Hepatocyte (in vitro differentiated cells): Measurements from ENCODE around the gene DCDC2. TPM values are rescaled to one million over a fixed set of nuclear protein-coding genes. Genes with fewer than 3 reads are reported as not detected.
"Not testable (repeated sequence)": the region's sequence is repeated elsewhere in the genome, so short reads cannot be mapped to it uniquely, and the experiment has no call there.

Source experiments
- DNase-seq: peaks from one replicate; pipeline ENCODE4 v3.0.0-alpha.2; 2016; ENCODE audit warnings: low spot score
- H2AFZ ChIP-seq: fragments of 200-600 bp; sonication (generic); 2 replicates; pipeline ENCODE4 v1.6.0; 2016; ENCODE audit warnings: antibody characterized with exemption, mild to moderate bottlenecking
- H3K27ac ChIP-seq: fragments of 200-600 bp; sonication (generic); 2 replicates; pipeline ENCODE4 v1.5.1; 2016; ENCODE audit warnings: mild to moderate bottlenecking
- H3K27me3 ChIP-seq: fragments of 200-600 bp; sonication (generic); 2 replicates; pipeline ENCODE4 v1.6.1; 2016
- H3K36me3 ChIP-seq: fragments of 200-600 bp; sonication (generic); replicated peaks from 2 replicates; pipeline ENCODE4 v1.5.1; 2016; ENCODE audit warnings: low read depth; ENCODE audit not compliant: insufficient read depth
- H3K4me1 ChIP-seq: fragments of 200-600 bp; sonication (generic); 2 replicates; pipeline ENCODE4 v1.5.1; 2016; ENCODE audit warnings: mild to moderate bottlenecking, moderate library complexity; ENCODE audit not compliant: insufficient read depth
- H3K4me2 ChIP-seq: fragments of 200-600 bp; sonication (generic); 2 replicates; pipeline ENCODE4 v1.6.0; 2016
- H3K4me3 ChIP-seq: fragments of 200-600 bp; sonication (generic); 2 replicates; pipeline ENCODE4 v1.5.1; 2016; ENCODE audit warnings: mild to moderate bottlenecking
- H3K79me2 ChIP-seq: fragments of 200-600 bp; sonication (generic); 2 replicates; pipeline ENCODE4 v1.6.0; 2017; ENCODE audit warnings: mild to moderate bottlenecking
- H3K9me2 ChIP-seq: fragments of 200-600 bp; sonication (generic); replicated peaks from 2 replicates; pipeline ENCODE4 v1.6.0; 2017; ENCODE audit warnings: mild to moderate bottlenecking; ENCODE audit not compliant: insufficient read depth
- H3K9me3 ChIP-seq: fragments of 200-600 bp; sonication (generic); 2 replicates; pipeline ENCODE4 v1.5.1; 2016; ENCODE audit warnings: low read depth, mild to moderate bottlenecking
- H4K20me1 ChIP-seq: fragments of 200-600 bp; sonication (generic); 2 replicates; pipeline ENCODE4 v1.6.0; 2016; ENCODE audit warnings: mild to moderate bottlenecking; ENCODE audit not compliant: insufficient read depth, poor library complexity, severe bottlenecking
- CTCF ChIP-seq: fragments of 200-600 bp; sonication (generic); IDR thresholded peaks from 2 replicates; pipeline ENCODE4 v1.5.1; 2016; ENCODE audit warnings: antibody characterized with exemption, mild to moderate bottlenecking; ENCODE audit not compliant: poor library complexity
- EZH2 ChIP-seq: fragments of 200-600 bp; sonication (generic); IDR thresholded peaks from 2 replicates; pipeline ENCODE4 v1.6.1; 2016; ENCODE audit warnings: antibody characterized with exemption, mild to moderate bottlenecking, borderline replicate concordance
- EZH2phosphoT487 ChIP-seq: fragments of 200-600 bp; sonication (generic); IDR thresholded peaks from one replicate; pipeline ENCODE4 v1.6.1; 2018; ENCODE audit warnings: antibody characterized with exemption, mild to moderate bottlenecking, low read depth, moderate library complexity; ENCODE audit not compliant: unreplicated experiment, severe bottlenecking
- WGBS: methylation state at CpG from one replicate; pipeline ENCODE4 v1.1.6; 2016; ENCODE audit warnings: low lambda C conversion rate; ENCODE audit errors: missing lambda C conversion rate; 5-methylcytosine and 5-hydroxymethylcytosine counted together
- polyA plus RNA-seq: library from polyadenylated mRNA; unstranded; fragments of >200 nt; fragmentation: Nextera tagmentation; extraction: Ambion mirVana; gene quantifications from 2 replicates; pipeline ENCODE4 v1.2.1, GENCODE V29; 2016
- total RNA-seq: library from RNA; depleted of rRNA; stranded (reverse); fragments of >200 nt; gene quantifications from 2 replicates; pipeline ENCODE4 v1.2.3, GENCODE V29; 2014

DCDC2 gene
- total and polyA plus RNA-seq, 2 experiments from 2014 or later = 2.7 to 4.7 TPM

- no peak overlapping the region for H3K4me3 ChIP-seq
- H3K9me3 ChIP-seq = no peaks in the 10 kb centered on the region
- H3K27me3 ChIP-seq = no peaks in the 10 kb centered on the region
- DNase-seq = no peak
- H2AFZ ChIP-seq = no peak overlapping the region
- 66% methylated on average over 7 of the region's 7 CpGs for WGBS
- no peak overlapping the region for H3K4me2 ChIP-seq
- no peaks in the 10 kb centered on the region for H3K79me2 ChIP-seq
- no peaks in the 10 kb centered on the region for H3K36me3 ChIP-seq
- no peaks in the 10 kb centered on the region for H3K9me2 ChIP-seq
- TF ChIP-seq EZH2 = no peak
- no peak for TF ChIP-seq CTCF
- TF ChIP-seq EZH2phosphoT487 = no peak
- H3K27ac ChIP-seq = no peak overlapping the region
- no peaks in the 10 kb centered on the region for H3K4me1 ChIP-seq
- no peaks in the 10 kb centered on the region for H4K20me1 ChIP-seq
Measured at GRCh38 chr6:24273096-24273870, 84.6 kb downstream of the DCDC2 start.

DNA sequence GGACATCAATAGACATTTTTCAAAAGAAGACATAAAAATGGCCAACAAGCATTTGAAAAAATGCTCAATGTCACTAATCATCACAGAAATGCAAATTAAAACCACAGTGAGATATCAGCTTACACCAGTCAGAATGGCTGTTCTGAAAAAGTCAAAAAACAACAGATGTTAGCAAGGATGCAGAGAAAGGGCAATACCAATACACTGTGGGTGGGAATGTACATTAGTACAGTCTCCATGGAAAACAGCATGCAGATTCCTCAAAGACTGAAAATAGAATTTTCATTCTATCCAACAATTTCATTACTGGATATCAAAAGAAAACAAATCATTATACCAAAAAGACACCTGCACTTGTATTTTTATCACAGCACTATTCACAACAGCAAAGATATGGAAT is 85.3 kb downstream of the DCDC2 start:
- TF ChIP-seq CTCF (no peak), EZH2 (no peak), EZH2phosphoT487 (no peak)
- Histone ChIP-seq H3K9me2 (no peaks in the 10 kb centered on the region), H3K4me1 (no peaks in the 10 kb centered on the region), H3K4me2 (no peak overlapping the region), H2AFZ (no peak overlapping the region), H3K27ac (no peak overlapping the region), H3K4me3 (no peak overlapping the region), H4K20me1 (no peaks in the 10 kb centered on the region), H3K27me3 (no peaks in the 10 kb centered on the region), H3K79me2 (no peaks in the 10 kb centered on the region), H3K36me3 (no peaks in the 10 kb centered on the region), H3K9me3 (no peaks in the 10 kb centered on the region)
- DNase-seq = no peak

DNA sequence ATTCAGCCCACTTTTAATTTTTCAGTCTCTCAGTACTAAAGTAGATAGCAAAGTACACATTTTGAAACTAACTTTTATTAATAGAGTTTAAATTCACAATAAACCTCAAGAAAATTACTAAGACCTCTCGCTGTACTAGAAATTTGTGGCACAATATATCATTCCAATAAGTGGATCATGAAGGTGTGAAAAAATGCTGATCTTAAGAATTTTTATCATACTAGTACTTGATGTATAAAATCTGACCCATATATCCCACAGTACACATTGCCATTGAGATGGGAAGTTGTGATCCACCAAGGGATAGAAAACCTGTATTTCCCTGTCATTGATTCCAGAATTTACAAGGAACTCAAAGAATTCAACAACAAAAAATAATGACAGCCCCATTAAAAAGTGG is 85.7 kb downstream of the DCDC2 start:
- WGBS = 100% methylated on average over 1 of the region's 1 CpG
- Histone ChIP-seq H3K4me1 (no peaks in the 10 kb centered on the region), H3K27me3 (no peaks in the 10 kb centered on the region), H4K20me1 (no peaks in the 10 kb centered on the region), H3K27ac (no peak overlapping the region), H3K79me2 (no peaks in the 10 kb centered on the region), H3K9me2 (no peaks in the 10 kb centered on the region), H2AFZ (no peak overlapping the region), H3K9me3 (no peaks in the 10 kb centered on the region), H3K4me3 (no peak overlapping the region), H3K4me2 (no peak overlapping the region), H3K36me3 (no peaks in the 10 kb centered on the region)
- TF ChIP-seq CTCF = no peak
- TF ChIP-seq EZH2phosphoT487 = no peak
- no peak for TF ChIP-seq EZH2
- no peak for DNase-seq

- Histone ChIP-seq H3K4me2 (no peak overlapping the region), H3K4me1 (no peaks in the 10 kb centered on the region), H3K79me2 (no peaks in the 10 kb centered on the region), H3K27ac (no peak overlapping the region), H3K9me3 (no peaks in the 10 kb centered on the region), H3K27me3 (no peaks in the 10 kb centered on the region), H3K36me3 (no peaks in the 10 kb centered on the region), H3K4me3 (no peak overlapping the region), H2AFZ (no peak overlapping the region), H3K9me2 (no peaks in the 10 kb centered on the region), H4K20me1 (no peaks in the 10 kb centered on the region)
- TF ChIP-seq EZH2phosphoT487 (no peak), EZH2 (no peak), CTCF (no peak)
- DNase-seq = no peak
- WGBS = 43% methylated on average over 1 of the region's 1 CpG
Measured at GRCh38 chr6:24270011-24270410, 87.8 kb downstream of the DCDC2 start.

DNA sequence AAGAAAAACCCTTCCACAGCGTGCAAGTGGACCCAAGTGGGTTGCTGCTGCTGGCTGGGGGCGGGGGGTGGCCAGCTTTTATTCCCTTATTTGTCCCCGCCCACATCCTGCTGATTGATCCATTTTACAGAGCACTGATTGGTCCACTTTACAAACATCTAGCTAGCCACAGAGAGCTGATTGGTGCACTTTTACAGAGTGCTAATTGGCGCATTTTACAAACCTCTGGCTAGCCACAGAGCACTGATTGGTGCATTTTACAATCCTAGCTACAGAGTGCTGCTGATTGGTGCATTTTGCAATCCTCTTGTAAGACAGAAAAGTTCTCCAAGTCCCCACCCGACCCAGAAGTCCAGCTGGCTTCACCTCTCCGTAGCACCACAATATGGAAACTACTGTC is 99.6 kb downstream of the DCDC2 start:
- WGBS = 93% methylated on average over 6 of the region's 6 CpGs
- H3K9me3 ChIP-seq, H2AFZ ChIP-seq, H3K27ac ChIP-seq, H3K27me3 ChIP-seq, H4K20me1 ChIP-seq, DNase-seq, H3K4me2 ChIP-seq, H3K79me2 ChIP-seq, H3K4me3 ChIP-seq, H3K4me1 ChIP-seq, H3K9me2 ChIP-seq, H3K36me3 ChIP-seq: not testable (repeated sequence)
